SU-DHL-6 (cell line): ENCODE data around the gene GSTT2.

Experiments
- H2AFZ ChIP-seq: fragments of 200-600 bp; sonication (generic); 2 replicates; pipeline ENCODE4 v1.6.1; 2014; ENCODE audit warnings: low read depth, mild to moderate bottlenecking, moderate library complexity, mixed read lengths, antibody characterized with exemption, low read length; ENCODE audit not compliant: severe bottlenecking
- H3F3A ChIP-seq: fragments of 200-600 bp; shearing (Covaris generic); 2 replicates; pipeline ENCODE4 v1.6.0; 2016; ENCODE audit warnings: antibody characterized with exemption, mild to moderate bottlenecking; ENCODE audit not compliant: insufficient read depth
- H3K27ac ChIP-seq: fragments of 200-600 bp; sonication (generic); 2 replicates; pipeline ENCODE4 v1.5.1; 2016; ENCODE audit warnings: low read depth, mild to moderate bottlenecking, low read length, moderate library complexity, mixed read lengths
- H3K27me3 ChIP-seq: fragments of 200-600 bp; sonication (generic), shearing (Covaris generic); 2 replicates; pipeline ENCODE4 v1.6.0; 2014; ENCODE audit warnings: mild to moderate bottlenecking, low read length
- H3K36me3 ChIP-seq: fragments of 200-600 bp; sonication (generic); 2 replicates; pipeline ENCODE4 v1.6.1; 2014; ENCODE audit warnings: mild to moderate bottlenecking, low read length, mixed read lengths
- H3K4me2 ChIP-seq: fragments of 300-600, 200-600 bp; shearing (Covaris generic), sonication (generic); 2 replicates; pipeline ENCODE4 v1.6.0; 2014; ENCODE audit warnings: low read length, low read depth, mild to moderate bottlenecking; ENCODE audit not compliant: poor library complexity, severe bottlenecking
- H3K4me3 ChIP-seq: fragments of 200-600 bp; sonication (generic); 2 replicates; pipeline ENCODE4 v1.5.1; 2014; ENCODE audit warnings: antibody characterized with exemption, low read length, mild to moderate bottlenecking, mixed read lengths; ENCODE audit not compliant: insufficient read depth, poor library complexity, severe bottlenecking
- H3K79me2 ChIP-seq: fragments of 200-600 bp; sonication (generic); 2 replicates; pipeline ENCODE4 v1.6.1; 2014; ENCODE audit warnings: mild to moderate bottlenecking, low read length, moderate library complexity; ENCODE audit not compliant: insufficient read depth
- H3K9ac ChIP-seq: fragments of 200-600 bp; sonication (generic); 2 replicates; pipeline ENCODE4 v1.7.0; 2014; ENCODE audit warnings: mild to moderate bottlenecking, low read length
- H3K9me2 ChIP-seq: fragments of 200-600 bp; sonication (generic); replicated peaks from 2 replicates; pipeline ENCODE4 v1.6.1; 2014; ENCODE audit warnings: low read length; ENCODE audit not compliant: insufficient read depth
- H3K9me3 ChIP-seq: fragments of 200-600 bp; sonication (generic); 2 replicates; pipeline ENCODE4 v1.6.1; 2014; ENCODE audit warnings: low read length, mixed read lengths; ENCODE audit not compliant: insufficient read depth
- H4K20me1 ChIP-seq: fragments of 200-600 bp; sonication (generic); 2 replicates; pipeline ENCODE4 v1.6.1; 2014; ENCODE audit warnings: low read depth, mild to moderate bottlenecking, antibody characterized with exemption, low read length, moderate library complexity, mixed read lengths
- CTCF ChIP-seq: fragments of 200-600 bp; sonication (generic); IDR thresholded peaks from one replicate; pipeline ENCODE4 v1.5.1; 2017; ENCODE audit warnings: antibody characterized with exemption, mild to moderate bottlenecking, low read length, moderate library complexity; ENCODE audit not compliant: insufficient read depth, poor library complexity, severe bottlenecking
- EZH2phosphoT487 ChIP-seq: fragments of 200-600 bp; sonication (generic), shearing (Covaris generic); conservative IDR thresholded peaks from 2 replicates; pipeline ENCODE4 v1.6.1; 2018; ENCODE audit warnings: mild to moderate bottlenecking, antibody characterized with exemption, low read length, moderate library complexity, mixed read lengths

GSTT2 gene

DNA sequence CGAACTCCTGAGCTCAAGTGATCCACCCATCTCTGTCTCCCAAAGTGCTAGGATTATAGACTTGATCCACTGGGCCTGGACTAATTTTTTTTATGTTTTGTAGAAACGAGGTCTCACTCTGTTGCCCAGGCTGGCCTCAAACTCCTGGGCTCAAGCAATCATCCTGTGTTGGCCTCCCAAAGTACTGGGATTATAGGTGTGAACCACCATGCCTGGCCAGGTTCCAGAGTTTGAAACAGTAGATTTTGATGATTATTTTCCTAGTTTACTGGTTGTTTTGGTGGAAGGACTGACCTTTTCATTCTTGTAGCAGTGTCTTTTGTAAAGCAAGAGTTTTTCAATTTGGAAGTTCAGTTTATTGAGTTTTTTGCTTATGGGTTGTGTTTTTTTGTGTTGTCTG is 46.1 kb downstream of the GSTT2 start:
- Histone ChIP-seq H3F3A (no peaks in the 10 kb centered on the region), H3K9me2 (no peaks in the 10 kb centered on the region), H4K20me1 (0 out of 2 replicates have a peak, but pooled peaks cover 3% of the 10 kb centered on the region), H3K9ac (no peak overlapping the region), H3K36me3 (no peaks in the 10 kb centered on the region), H3K79me2 (peaks cover 44% of the 10 kb centered on the region), H3K27me3 (no peaks in the 10 kb centered on the region), H3K9me3 (no peaks in the 10 kb centered on the region), H2AFZ (no peak overlapping the region), H3K4me2 (no peak overlapping the region), H3K27ac (no peak overlapping the region), H3K4me3 (no peak overlapping the region)
- TF ChIP-seq EZH2phosphoT487 (no peak), CTCF (no peak)

DNA sequence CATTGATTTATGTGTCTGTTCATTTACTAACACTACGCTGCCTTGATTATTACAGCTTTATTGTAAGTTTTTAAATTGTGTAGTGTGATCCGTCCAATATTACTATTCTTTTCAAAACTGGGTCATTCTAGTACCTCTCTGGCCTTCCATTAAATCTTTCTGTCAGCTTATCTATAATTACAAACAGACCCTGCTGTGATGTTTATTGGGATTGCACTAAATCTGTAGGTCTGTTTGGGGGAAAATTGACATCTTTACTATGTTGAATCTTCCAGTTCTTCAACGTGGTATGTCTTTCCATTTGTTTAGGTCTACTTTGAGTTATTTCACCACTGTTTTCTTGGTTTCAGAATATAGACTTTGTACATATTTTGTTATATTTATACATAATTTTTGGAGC is 46.8 kb downstream of the GSTT2 start:
- no peak overlapping the region for H3K9ac ChIP-seq
- no peak overlapping the region for H3K4me3 ChIP-seq
- no peaks in the 10 kb centered on the region for H3K27me3 ChIP-seq
- H3K9me2 ChIP-seq = no peaks in the 10 kb centered on the region
- peaks cover 50% of the 10 kb centered on the region for H3K79me2 ChIP-seq
- H3K4me2 ChIP-seq = no peak overlapping the region
- no peak overlapping the region for H3K27ac ChIP-seq
- no peaks in the 10 kb centered on the region for H3K36me3 ChIP-seq
- H2AFZ ChIP-seq = no peak overlapping the region
- H3K9me3 ChIP-seq = no peaks in the 10 kb centered on the region
- H3F3A ChIP-seq = no peaks in the 10 kb centered on the region
- 0 out of 2 replicates have a peak, but pooled peaks cover 3% of the 10 kb centered on the region for H4K20me1 ChIP-seq
- no peak for TF ChIP-seq EZH2phosphoT487
- TF ChIP-seq CTCF = no peak

DNA sequence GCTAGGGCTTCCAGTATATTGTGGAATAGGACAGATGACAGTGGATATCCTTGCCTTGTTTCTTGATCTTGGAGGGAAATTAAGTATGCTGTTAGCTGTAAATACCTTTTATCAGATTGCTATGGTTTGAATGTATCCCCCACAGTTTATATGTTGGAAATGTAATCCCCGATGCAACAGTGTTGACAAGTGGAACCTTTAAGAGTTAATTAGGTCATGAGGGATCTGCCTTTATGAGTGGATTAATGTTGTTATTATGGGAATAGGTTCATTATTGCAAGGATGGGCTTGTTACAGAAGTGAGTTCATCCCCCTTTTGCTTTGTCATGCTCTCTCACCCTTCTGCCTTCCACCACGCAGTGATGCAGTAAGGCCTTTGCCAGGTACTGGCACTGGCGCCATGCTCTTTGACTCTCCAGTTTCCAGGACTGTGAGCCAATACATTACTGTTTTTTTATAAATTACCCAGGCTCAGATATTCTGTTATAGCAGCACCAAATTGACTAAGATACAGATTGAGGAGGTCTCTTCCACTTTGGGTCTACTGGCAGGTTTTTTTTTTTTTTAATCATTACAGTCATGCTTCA is 47.5 kb downstream of the GSTT2 start:
- Histone ChIP-seq H3K27ac (no peak overlapping the region), H4K20me1 (0 out of 2 replicates have a peak, but pooled peaks cover 3% of the 10 kb centered on the region), H3K79me2 (peaks cover 48% of the 10 kb centered on the region)

More for the DNA sequence above, 47.5 kb downstream of the GSTT2 start:
- Histone ChIP-seq H3F3A (no peaks in the 10 kb centered on the region), H3K9me3 (no peaks in the 10 kb centered on the region), H3K36me3 (no peaks in the 10 kb centered on the region), H3K27me3 (no peaks in the 10 kb centered on the region), H2AFZ (no peak overlapping the region), H3K4me2 (no peak overlapping the region), H3K9ac (no peak overlapping the region), H3K9me2 (no peaks in the 10 kb centered on the region), H3K4me3 (no peak overlapping the region)
- TF ChIP-seq EZH2phosphoT487 = no peak
- TF ChIP-seq CTCF = no peak
